GM23248 (cell line): Measurements from ENCODE around the gene TIFAB. TPM values are rescaled to one million over a fixed set of nuclear protein-coding genes. Genes with fewer than 3 reads are reported as not detected.

Experiments
- DNase-seq: peaks from one replicate; pipeline ENCODE4 v3.0.0-alpha.2; 2015
- H2AFZ ChIP-seq: fragments of 200-600 bp; sonication (generic); 2 replicates; pipeline ENCODE4 v1.6.1; 2016; ENCODE audit warnings: antibody characterized with exemption
- H3F3A ChIP-seq: fragments of 200-600 bp; sonication (generic); 2 replicates; pipeline ENCODE4 v1.6.1; 2016; ENCODE audit warnings: mild to moderate bottlenecking, antibody characterized with exemption, mixed run types; ENCODE audit not compliant: insufficient read depth
- H3K27ac ChIP-seq: fragments of 200-600 bp; sonication (generic); 2 replicates; pipeline ENCODE4 v1.5.1; 2016; ENCODE audit warnings: mild to moderate bottlenecking
- H3K27me3 ChIP-seq: fragments of 200-600 bp; sonication (generic); replicated peaks from 2 replicates; pipeline ENCODE4 v1.6.1; 2016; ENCODE audit warnings: mild to moderate bottlenecking; ENCODE audit not compliant: insufficient read depth
- H3K36me3 ChIP-seq: fragments of 200-600 bp; sonication (generic); 2 replicates; pipeline ENCODE4 v1.6.1; 2016; ENCODE audit warnings: low read depth, mild to moderate bottlenecking
- H3K4me1 ChIP-seq: fragments of 200-600 bp; sonication (generic); 2 replicates; pipeline ENCODE4 v1.6.1; 2016; ENCODE audit warnings: mild to moderate bottlenecking; ENCODE audit not compliant: insufficient read depth
- H3K4me2 ChIP-seq: fragments of 200-600 bp; sonication (generic); one replicate; pipeline ENCODE4 v1.6.1; 2016; ENCODE audit warnings: mild to moderate bottlenecking; ENCODE audit not compliant: unreplicated experiment
- H3K4me3 ChIP-seq: fragments of 200-600 bp; sonication (generic); 2 replicates; pipeline ENCODE4 v1.5.1; 2016; ENCODE audit warnings: mild to moderate bottlenecking
- H3K79me2 ChIP-seq: fragments of 200-600 bp; sonication (generic); 2 replicates; pipeline ENCODE4 v1.6.1; 2016; ENCODE audit warnings: mild to moderate bottlenecking; ENCODE audit not compliant: insufficient read depth
- H3K9ac ChIP-seq: fragments of 200-600 bp; sonication (generic); 2 replicates; pipeline ENCODE4 v1.6.1; 2016; ENCODE audit warnings: mild to moderate bottlenecking
- H3K9me2 ChIP-seq: fragments of 200-600 bp; sonication (generic); 2 replicates; pipeline ENCODE4 v1.6.1; 2016; ENCODE audit warnings: mixed run types, mild to moderate bottlenecking, moderate library complexity; ENCODE audit not compliant: insufficient read depth
- H3K9me3 ChIP-seq: fragments of 200-600 bp; sonication (generic); one replicate; pipeline ENCODE4 v1.6.1; 2017; ENCODE audit warnings: low read depth
- H4K20me1 ChIP-seq: fragments of 200-600 bp; sonication (generic); 2 replicates; pipeline ENCODE4 v1.6.0; 2016; ENCODE audit not compliant: insufficient read depth
- EZH2 ChIP-seq: fragments of 200-600 bp; sonication (generic); IDR thresholded peaks from 2 replicates; pipeline ENCODE4 v1.6.1; 2018; ENCODE audit warnings: antibody characterized with exemption, mild to moderate bottlenecking; ENCODE audit not compliant: insufficient read depth, poor library complexity, severe bottlenecking
- EZH2phosphoT487 ChIP-seq: fragments of 200-600 bp; sonication (generic); IDR thresholded peaks from 2 replicates; pipeline ENCODE4 v1.6.1; 2018; ENCODE audit warnings: antibody characterized with exemption, moderate library complexity, mild to moderate bottlenecking, low read depth; ENCODE audit not compliant: insufficient read depth
- WGBS, 2 experiments: methylation state at CpG; one replicate each; pipeline ENCODE4 v1.1.6; 2015 to 2017; ENCODE audit warnings: low lambda C conversion rate in 2 of 2, low coverage in 1 of 2; ENCODE audit errors: missing lambda C conversion rate in 2 of 2; 5-methylcytosine and 5-hydroxymethylcytosine counted together
- in situ Hi-C: fragments of 300-500 bp; cut with MboI; formaldehyde crosslinking; loops from 2 replicates; pipeline ENCODE4 v1.15.0; 2020
- polyA plus RNA-seq: library from polyadenylated mRNA; unstranded; fragments of >200 nt; fragmentation: Nextera tagmentation; extraction: Ambion mirVana; gene quantifications from 2 replicates; pipeline ENCODE4 v1.2.1, GENCODE V29; 2016
- total RNA-seq: library from RNA; depleted of rRNA; stranded (reverse); fragments of >200 nt; shearing (Covaris generic); gene quantifications from 2 replicates; pipeline ENCODE4 v1.2.3, GENCODE V29; 2014

TIFAB gene
- total and polyA plus RNA-seq, 2 experiments from 2014 or later, result not detected

- no peaks in the 10 kb centered on the region for H3K9me3 ChIP-seq
- H3K9ac ChIP-seq, result no peak overlapping the region
- TF ChIP-seq EZH2phosphoT487, result no peak
- no peak for TF ChIP-seq EZH2
- WGBS, 2 experiments, result 39 to 46% methylated on average over 11 of the region's 11 CpGs
- H4K20me1 ChIP-seq, result no peaks in the 10 kb centered on the region
- in situ Hi-C loops, result no loop called here
- no peak overlapping the region for H2AFZ ChIP-seq
- peaks cover 5% of the 10 kb centered on the region; the same call in 1 of the 2 replicates for H3K4me1 ChIP-seq
- no peaks in the 10 kb centered on the region for H3K27me3 ChIP-seq
- H3F3A ChIP-seq, result no peaks in the 10 kb centered on the region
- DNase-seq, result no peak
- H3K27ac ChIP-seq, result no peak overlapping the region
- H3K36me3 ChIP-seq, result no peaks in the 10 kb centered on the region
- H3K9me2 ChIP-seq, result no peaks in the 10 kb centered on the region
- no peak overlapping the region for H3K4me2 ChIP-seq
- H3K79me2 ChIP-seq, result no peaks in the 10 kb centered on the region
- H3K4me3 ChIP-seq, result no peak overlapping the region
Observed at GRCh38 chr5:135441350-135441831, 10.8 kb downstream of the TIFAB start.

DNA sequence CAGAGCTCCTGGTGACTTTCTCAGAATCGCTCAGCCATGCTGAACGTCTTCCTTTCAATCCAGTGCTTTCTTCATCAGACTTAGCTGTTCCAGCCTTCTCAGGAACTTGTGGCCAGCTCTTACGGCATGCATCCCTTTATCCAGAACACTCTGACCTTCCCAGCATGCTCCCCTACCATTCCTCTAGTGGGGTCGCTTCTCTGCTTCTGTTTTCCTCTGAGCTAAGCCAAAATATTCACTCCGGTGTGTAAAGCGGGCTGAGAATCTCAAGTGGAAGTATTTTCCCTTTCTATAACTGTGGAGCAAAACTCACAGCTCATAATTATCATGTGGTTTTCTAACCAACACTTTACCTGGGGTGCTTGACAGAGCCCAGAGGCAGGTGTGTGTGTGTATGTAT is 11.2 kb downstream of the TIFAB start:
- DNase-seq, result no peak
- in situ Hi-C loops, result no loop called here
- Histone ChIP-seq H3K79me2 (no peaks in the 10 kb centered on the region), H3K4me1 (peaks cover 5% of the 10 kb centered on the region; the same call in 1 of the 2 replicates), H3K36me3 (no peaks in the 10 kb centered on the region), H3K27ac (no peak overlapping the region), H3K4me3 (no peak overlapping the region), H3K9ac (no peak overlapping the region), H3K27me3 (no peaks in the 10 kb centered on the region), H3F3A (no peaks in the 10 kb centered on the region), H3K4me2 (no peak overlapping the region), H3K9me3 (no peaks in the 10 kb centered on the region), H4K20me1 (no peaks in the 10 kb centered on the region), H2AFZ (no peak overlapping the region), H3K9me2 (no peaks in the 10 kb centered on the region)
- WGBS, 2 experiments, result 55 to 62% methylated on average over 6 of the region's 6 CpGs
- no peak for TF ChIP-seq EZH2phosphoT487
- no peak for TF ChIP-seq EZH2

DNA sequence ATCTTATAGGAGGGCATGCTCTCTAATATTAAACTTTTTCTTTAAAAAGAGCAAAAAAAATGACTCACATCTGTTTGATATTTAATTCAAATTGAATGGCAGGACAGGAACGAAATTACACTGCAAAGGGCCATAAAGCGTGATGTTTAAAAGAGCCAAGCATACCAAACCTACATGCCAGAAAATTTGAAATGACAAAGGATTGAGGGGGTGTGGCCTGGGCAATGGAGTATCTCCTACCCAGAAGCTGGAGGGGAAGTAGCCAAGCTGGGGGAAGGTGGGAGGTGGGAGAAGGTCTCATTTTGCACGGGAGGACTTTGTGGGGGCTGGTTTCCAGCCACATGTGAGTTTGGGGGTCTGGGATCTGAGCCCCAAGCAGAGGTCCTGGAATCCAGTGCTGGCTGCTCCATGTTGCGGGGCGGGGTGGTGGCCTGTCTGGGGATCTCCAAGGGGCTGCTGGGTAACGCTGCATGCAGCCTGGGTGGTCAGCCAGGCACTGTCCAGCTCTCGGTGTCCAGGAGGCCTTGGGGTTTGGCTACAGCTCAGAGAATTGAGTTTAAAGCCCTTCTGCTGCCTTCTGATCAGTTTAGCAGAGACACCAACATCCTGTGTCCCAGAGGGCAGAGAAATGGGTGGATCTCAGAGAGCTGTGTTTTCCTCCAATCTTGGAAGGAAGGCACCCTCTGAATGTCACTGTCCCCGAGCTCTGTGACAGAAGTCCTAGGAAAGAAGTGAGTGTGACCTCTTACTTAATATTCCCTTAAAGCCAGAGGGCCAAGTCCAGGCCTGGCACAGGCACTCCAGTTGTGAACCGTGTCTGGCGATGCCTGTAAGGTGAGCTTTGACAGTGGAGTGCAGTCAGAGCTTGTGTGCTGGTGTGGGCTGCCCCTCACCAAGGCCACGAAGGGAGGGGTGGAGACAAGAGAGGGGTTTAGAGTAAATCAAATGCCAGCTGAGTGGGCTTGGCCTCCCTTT is 12.6 kb downstream of the TIFAB start:
- Histone ChIP-seq H3K4me3 (no peak overlapping the region), H3K79me2 (no peaks in the 10 kb centered on the region), H3K4me2 (no peak overlapping the region), H2AFZ (no peak overlapping the region), H3K36me3 (no peaks in the 10 kb centered on the region), H3K27me3 (no peaks in the 10 kb centered on the region), H3F3A (no peaks in the 10 kb centered on the region), H3K27ac (no peak overlapping the region), H3K9ac (no peak overlapping the region), H3K4me1 (peaks cover 5% of the 10 kb centered on the region; the same call in 1 of the 2 replicates), H3K9me2 (no peaks in the 10 kb centered on the region), H4K20me1 (no peaks in the 10 kb centered on the region), H3K9me3 (no peaks in the 10 kb centered on the region)
- in situ Hi-C loops, result no loop called here
- TF ChIP-seq EZH2phosphoT487 (no peak), EZH2 (no peak)
- no peak for DNase-seq
- WGBS, 2 experiments, result 62 to 67% methylated on average over 11 of the region's 11 CpGs

GRCh38 chr5:135438636-135439221 is 13.4 kb downstream of the TIFAB start:
- Histone ChIP-seq H3K36me3 (no peaks in the 10 kb centered on the region), H3K9ac (no peak overlapping the region), H3K4me2 (no peak overlapping the region), H4K20me1 (no peaks in the 10 kb centered on the region), H3K4me1 (peaks cover 10% of the 10 kb centered on the region; the same call in 1 of the 2 replicates), H3K4me3 (no peak overlapping the region), H3K79me2 (no peaks in the 10 kb centered on the region), H3K9me3 (no peaks in the 10 kb centered on the region), H3K27me3 (no peaks in the 10 kb centered on the region), H2AFZ (no peak overlapping the region), H3F3A (no peaks in the 10 kb centered on the region), H3K9me2 (no peaks in the 10 kb centered on the region), H3K27ac (no peak overlapping the region)
- no peak for DNase-seq
- in situ Hi-C loops, result no loop called here
- TF ChIP-seq EZH2 (no peak), EZH2phosphoT487 (no peak)
- WGBS, 2 experiments, result 57 to 66% methylated on average over 10 of the region's 10 CpGs
